GM12878 (cell line): Measurements from ENCODE around the gene FANCC.

Experiments used
- CEBPB ChIP-seq, 2 experiments: fragments of 150-350 bp in 1 of 2; IDR thresholded peaks; 2 replicates each; pipeline ENCODE4 v1.6.1; 2012 to 2014; ENCODE audit warnings: low read depth in 2 of 2, low read length in 2 of 2, borderline replicate concordance in 1 of 2, inconsistent platforms in 1 of 2
- MYC ChIP-seq: IDR thresholded peaks from 2 replicates; pipeline ENCODE4 v1.6.1; 2011; ENCODE audit warnings: mild to moderate bottlenecking, low read length, moderate library complexity, inconsistent platforms; ENCODE audit not compliant: insufficient read depth, insufficient replicate concordance, insufficient read length, severe bottlenecking
- POLR2A ChIP-seq: IDR thresholded peaks from 2 replicates; pipeline ENCODE4 v1.6.1; 2011; ENCODE audit warnings: low read depth, mild to moderate bottlenecking, low read length
- TF ChIP-seq, protein P1 (sequence below), 3 experiments: IDR thresholded peaks in 2 of 3; conservative IDR thresholded peaks in 1 of 3; 2 replicates each; pipeline ENCODE4 v1.5.1; 2011; ENCODE audit warnings: low read depth in 3 of 3, low read length in 3 of 3, mild to moderate bottlenecking in 3 of 3, control low read depth in 2 of 3, moderate library complexity in 2 of 3, inconsistent platforms in 1 of 3, mixed read lengths in 1 of 3; ENCODE audit not compliant: control insufficient read depth in 2 of 3, insufficient read depth in 1 of 3; ENCODE audit errors: extremely low read depth in 1 of 3

DNA sequence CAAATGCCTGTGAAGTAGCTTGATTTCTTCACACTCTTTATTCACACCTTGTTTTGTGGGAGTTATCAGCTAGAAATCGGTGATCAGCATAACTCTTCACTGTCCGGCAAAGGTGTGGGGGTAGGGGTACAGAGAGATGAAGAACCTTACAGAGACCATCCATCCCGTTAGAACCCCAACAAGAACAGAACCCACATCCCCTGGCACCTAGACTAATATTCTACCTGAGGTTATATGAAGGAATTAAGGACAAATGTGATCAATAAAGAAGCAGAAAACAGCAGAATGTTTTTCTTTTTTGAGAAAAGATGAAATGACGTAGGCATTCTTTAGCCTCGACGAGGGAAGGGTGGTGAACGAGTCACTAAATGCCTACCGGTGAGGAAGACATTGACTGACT lies 44.7 kb downstream of the FANCC start:
- TF ChIP-seq, protein P1, sequence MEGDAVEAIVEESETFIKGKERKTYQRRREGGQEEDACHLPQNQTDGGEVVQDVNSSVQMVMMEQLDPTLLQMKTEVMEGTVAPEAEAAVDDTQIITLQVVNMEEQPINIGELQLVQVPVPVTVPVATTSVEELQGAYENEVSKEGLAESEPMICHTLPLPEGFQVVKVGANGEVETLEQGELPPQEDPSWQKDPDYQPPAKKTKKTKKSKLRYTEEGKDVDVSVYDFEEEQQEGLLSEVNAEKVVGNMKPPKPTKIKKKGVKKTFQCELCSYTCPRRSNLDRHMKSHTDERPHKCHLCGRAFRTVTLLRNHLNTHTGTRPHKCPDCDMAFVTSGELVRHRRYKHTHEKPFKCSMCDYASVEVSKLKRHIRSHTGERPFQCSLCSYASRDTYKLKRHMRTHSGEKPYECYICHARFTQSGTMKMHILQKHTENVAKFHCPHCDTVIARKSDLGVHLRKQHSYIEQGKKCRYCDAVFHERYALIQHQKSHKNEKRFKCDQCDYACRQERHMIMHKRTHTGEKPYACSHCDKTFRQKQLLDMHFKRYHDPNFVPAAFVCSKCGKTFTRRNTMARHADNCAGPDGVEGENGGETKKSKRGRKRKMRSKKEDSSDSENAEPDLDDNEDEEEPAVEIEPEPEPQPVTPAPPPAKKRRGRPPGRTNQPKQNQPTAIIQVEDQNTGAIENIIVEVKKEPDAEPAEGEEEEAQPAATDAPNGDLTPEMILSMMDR (IDR thresholded peaks at IDR 0.05 in 2 of 3, conservative IDR thresholded peaks at IDR 0.05 in 1 of 3; ENCODE audit: control insufficient read depth in 2 of 3, extremely low read depth in 1 of 3, insufficient read depth in 1 of 3, low read depth in 3 of 3, low read length in 3 of 3), result no peak
- TF ChIP-seq POLR2A (no peak), CEBPB (IDR thresholded peaks at IDR 0.05; ENCODE audit: borderline replicate concordance in 1 of 2, low read depth in 2 of 2, low read length in 2 of 2) (no peak), MYC (no peak)
